ENCODE measurements around the gene TRPM3.

DNA sequence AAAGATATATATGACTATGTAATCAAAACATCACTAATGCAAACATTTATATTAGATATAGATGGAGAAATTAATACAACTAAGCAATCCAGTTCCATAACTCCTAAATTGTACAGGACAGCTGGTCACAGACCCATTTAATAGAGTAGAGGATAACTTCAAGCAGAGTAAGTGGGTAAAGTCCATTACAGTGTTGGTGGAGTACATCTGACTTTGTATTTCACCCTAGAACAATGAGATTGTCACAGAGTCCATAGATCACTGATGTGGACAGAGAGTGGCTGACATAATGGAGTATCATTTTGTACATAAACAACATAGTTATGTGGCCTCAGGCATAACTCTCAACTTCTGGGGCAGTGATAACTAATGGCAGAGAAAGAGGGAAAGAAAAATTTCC is 439.1 kb downstream of the TRPM3 start:
- no peak for TF ChIP-seq POLR2AphosphoS5 (IDR thresholded peaks at IDR 0.05)
- TF ChIP-seq, protein P1, sequence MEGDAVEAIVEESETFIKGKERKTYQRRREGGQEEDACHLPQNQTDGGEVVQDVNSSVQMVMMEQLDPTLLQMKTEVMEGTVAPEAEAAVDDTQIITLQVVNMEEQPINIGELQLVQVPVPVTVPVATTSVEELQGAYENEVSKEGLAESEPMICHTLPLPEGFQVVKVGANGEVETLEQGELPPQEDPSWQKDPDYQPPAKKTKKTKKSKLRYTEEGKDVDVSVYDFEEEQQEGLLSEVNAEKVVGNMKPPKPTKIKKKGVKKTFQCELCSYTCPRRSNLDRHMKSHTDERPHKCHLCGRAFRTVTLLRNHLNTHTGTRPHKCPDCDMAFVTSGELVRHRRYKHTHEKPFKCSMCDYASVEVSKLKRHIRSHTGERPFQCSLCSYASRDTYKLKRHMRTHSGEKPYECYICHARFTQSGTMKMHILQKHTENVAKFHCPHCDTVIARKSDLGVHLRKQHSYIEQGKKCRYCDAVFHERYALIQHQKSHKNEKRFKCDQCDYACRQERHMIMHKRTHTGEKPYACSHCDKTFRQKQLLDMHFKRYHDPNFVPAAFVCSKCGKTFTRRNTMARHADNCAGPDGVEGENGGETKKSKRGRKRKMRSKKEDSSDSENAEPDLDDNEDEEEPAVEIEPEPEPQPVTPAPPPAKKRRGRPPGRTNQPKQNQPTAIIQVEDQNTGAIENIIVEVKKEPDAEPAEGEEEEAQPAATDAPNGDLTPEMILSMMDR (IDR thresholded peaks at IDR 0.05 in 8 of 11, conservative IDR thresholded peaks at IDR 0.05 in 3 of 11) = no peak

Data from spleen (tissue), 7 donors.